GM12873 (cell line): ENCODE results near the gene AOAH.

ENCODE experiments used
- TF ChIP-seq, protein P1 (sequence below): IDR thresholded peaks from 2 replicates; pipeline ENCODE4 v1.5.1; 2012; ENCODE audit warnings: low read depth, mild to moderate bottlenecking, moderate library complexity, low read length, control low read depth; ENCODE audit not compliant: insufficient read depth; ENCODE audit errors: missing control alignments

Gene AOAH

DNA sequence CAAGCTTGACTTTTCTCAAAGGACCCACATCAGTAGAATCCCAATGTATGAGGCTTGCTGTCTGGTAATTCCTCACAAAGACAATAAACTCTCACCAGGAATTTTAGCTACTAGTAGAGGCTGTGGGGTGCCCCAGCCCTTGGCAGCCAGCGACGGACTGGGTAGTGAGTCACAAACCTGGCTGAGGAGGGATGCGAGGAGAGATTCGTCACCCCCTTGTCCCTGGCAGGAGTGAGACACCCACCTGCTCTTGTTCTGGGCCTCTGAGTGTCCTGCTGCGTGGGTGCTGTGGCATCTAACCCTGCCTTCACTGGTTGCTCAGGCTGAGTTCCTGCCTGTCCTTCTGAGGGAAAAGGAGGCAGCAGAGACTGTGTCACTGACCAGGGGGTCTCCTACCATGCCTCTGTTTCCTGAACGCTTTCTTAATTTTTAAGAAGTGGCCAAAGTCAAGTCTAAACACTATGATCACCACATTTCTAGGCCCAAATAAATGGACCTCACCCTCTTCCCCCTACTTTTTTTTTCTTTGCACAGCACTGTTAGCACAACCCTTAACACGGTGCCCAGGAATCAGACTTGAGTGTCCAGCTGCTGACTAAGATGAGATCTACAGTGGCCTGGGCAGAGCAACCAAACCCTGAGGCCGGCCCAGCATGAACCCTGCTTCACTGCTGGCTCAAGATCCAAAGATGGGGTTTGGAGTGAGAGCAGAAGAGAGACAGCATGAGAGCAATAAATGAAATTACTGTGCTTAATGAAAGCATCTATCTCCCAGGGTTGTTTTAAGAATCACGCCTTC, 188.2 kb downstream of the AOAH start:
- TF ChIP-seq, protein P1, sequence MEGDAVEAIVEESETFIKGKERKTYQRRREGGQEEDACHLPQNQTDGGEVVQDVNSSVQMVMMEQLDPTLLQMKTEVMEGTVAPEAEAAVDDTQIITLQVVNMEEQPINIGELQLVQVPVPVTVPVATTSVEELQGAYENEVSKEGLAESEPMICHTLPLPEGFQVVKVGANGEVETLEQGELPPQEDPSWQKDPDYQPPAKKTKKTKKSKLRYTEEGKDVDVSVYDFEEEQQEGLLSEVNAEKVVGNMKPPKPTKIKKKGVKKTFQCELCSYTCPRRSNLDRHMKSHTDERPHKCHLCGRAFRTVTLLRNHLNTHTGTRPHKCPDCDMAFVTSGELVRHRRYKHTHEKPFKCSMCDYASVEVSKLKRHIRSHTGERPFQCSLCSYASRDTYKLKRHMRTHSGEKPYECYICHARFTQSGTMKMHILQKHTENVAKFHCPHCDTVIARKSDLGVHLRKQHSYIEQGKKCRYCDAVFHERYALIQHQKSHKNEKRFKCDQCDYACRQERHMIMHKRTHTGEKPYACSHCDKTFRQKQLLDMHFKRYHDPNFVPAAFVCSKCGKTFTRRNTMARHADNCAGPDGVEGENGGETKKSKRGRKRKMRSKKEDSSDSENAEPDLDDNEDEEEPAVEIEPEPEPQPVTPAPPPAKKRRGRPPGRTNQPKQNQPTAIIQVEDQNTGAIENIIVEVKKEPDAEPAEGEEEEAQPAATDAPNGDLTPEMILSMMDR = no peak

DNA sequence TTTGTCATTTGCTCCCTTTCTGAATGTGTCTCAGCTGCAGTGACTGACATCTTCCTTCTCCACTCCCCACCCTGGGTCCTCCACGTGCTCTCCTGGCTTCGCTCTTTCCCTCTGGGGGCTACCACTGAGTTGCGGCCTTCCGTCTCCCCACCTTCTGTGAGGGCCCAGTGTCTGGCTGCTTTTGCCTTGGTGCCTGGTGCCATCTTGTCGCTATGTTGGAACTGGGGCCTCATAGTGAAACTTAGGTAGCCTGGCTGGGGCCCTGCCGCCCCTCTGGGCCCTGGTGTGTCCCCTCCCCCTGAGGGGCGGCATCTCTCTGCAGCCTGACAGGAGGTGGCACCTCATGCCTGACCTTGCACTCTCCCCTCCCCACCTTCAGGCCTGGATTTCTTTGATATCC, 190.6 kb downstream of the AOAH start:
- TF ChIP-seq, protein P1 = no peak

DNA sequence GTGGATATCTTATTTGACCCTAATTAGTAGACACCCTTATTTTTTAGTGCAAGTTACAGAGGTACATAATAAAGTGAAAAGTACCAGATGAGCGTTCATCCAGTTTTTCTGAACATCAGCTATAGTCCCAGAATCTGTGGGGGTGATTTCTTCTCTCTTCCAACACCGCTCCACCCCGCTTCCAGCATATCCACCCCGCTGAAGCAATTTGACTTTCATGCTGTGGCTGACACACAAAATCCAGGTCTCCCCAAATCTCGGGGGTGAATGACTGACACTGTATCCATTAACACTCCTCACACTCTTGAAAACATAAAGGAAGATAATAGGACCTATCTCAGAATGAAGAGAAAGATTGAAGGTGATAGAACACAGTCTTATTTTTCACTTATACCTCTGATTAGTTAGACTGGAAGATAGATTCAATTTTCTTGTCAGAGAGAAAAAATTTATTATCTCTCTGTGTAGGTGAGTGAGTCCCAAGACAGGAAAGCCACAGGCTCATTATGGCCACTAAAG, 191.3 kb downstream of the AOAH start:
- TF ChIP-seq, protein P1 = no peak

DNA sequence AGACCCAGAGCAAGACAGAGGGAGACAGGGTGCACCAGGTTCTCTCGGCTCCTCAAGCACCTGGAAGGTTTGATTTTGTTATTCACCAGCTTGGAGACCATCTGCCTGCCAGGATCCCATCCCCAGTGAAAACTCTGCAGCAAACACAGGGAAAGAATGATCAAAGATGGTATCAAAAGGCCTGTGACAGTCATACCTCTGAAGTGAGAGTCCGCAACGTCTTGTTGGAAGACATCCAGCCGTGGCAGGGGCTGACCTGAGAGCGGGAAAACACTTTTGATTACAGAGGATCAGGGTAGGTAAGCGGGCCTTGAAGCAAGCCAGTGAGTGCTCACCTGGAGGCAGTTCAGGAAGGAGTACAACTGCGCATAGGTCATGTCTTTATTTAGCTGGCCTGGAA, 192.3 kb downstream of the AOAH start:
- TF ChIP-seq, protein P1 = no peak

DNA sequence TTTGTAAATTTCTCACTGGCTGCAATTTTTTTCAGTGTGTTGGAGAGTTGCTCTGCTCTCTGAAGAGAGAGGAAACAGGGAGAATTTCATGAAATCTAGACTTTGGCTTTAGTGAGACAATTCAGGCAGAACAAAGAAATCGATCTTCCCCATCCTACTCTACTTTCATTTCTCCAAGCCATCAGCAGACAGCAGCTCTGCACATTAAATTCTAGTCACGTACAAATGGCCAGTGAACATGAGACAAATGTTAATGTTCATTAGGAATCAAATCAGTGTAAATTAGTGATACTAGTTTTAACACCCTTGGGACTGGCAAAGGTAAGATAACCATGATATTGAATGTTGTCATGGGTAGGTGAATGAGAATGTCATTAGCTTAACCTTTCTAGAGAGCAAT, 193.8 kb downstream of the AOAH start:
- TF ChIP-seq, protein P1 = no peak

DNA sequence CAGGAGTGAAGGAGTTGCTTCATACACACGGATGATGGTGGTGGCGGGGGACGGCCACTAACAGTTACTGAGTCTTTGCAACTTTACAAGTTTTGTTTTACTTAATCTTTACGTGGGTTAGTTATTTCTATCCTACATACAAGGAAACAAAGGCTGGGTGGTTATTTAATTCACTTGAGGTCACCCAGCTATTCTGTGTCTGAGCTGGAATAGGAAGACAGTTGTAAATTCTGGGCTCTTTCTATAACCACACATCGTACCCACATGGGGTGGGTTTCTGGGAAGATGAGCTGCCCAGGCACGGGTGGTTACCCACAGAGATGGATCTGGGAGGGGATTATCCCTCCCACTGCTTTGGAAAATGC, 196.8 kb downstream of the AOAH start:
- TF ChIP-seq, protein P1 = no peak

DNA sequence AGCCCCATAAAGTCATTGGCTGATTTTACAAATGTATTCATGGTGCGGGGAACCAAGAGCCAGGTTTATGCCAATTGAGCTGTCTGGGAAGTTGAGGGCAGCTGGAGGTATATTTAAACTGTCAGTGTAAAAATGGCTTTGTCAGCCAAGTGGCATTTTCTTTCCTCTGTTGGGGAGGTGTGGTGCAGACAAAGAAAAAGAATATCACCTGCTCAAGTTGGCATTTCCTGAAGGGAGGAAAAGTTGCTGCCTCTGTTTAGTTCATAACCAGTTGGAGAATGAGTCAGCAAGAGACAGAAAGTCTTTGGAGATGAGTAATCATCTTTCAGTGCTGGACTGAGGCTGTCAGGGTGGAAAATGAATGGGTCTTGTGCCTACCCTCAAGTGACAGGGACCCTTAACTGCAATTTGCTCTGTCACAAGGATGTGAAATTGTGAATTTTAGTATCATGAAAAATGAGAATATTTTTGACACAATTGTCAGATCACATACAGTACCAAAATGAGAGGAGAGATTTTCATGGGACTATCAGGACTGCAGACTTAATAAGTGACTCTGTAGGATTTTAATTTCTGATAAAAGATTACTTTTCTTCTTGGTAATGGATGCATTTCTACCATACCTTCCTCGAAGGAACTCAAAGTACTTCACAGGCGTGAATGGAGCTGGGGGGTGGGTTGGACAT, 197.3 kb downstream of the AOAH start:
- TF ChIP-seq, protein P1 = no peak
